KMS-11 (cell line): ENCODE data around the gene TUBA3C.

Experiments
- H2AFZ ChIP-seq: fragments of 200-600 bp; sonication (generic); 2 replicates; pipeline ENCODE4 v1.6.1; 2016; ENCODE audit warnings: antibody characterized with exemption, mixed run types, low read depth
- H3K27ac ChIP-seq: fragments of 200-600 bp; sonication (generic); 2 replicates; pipeline ENCODE4 v1.6.1; 2016; ENCODE audit warnings: mild to moderate bottlenecking, mixed run types
- H3K27me3 ChIP-seq: fragments of 200-600 bp; sonication (generic); 2 replicates; pipeline ENCODE4 v1.6.1; 2017; ENCODE audit warnings: mild to moderate bottlenecking, low read depth, mixed run types, moderate library complexity; ENCODE audit not compliant: insufficient read depth
- H3K36me3 ChIP-seq: fragments of 200-600 bp; sonication (generic); 2 replicates; pipeline ENCODE4 v1.6.1; 2017; ENCODE audit warnings: mild to moderate bottlenecking, mixed run types; ENCODE audit not compliant: insufficient read depth
- H3K4me1 ChIP-seq: fragments of 200-600 bp; sonication (generic); 2 replicates; pipeline ENCODE4 v1.6.1; 2016; ENCODE audit warnings: mild to moderate bottlenecking, low read depth, mixed run types; ENCODE audit not compliant: poor library complexity, severe bottlenecking
- H3K4me2 ChIP-seq: fragments of 200-600 bp; sonication (generic); 2 replicates; pipeline ENCODE4 v1.7.0; 2016; ENCODE audit warnings: mild to moderate bottlenecking, mixed run types
- H3K4me3 ChIP-seq: fragments of 200-600 bp; sonication (generic); IDR thresholded peaks from 2 replicates; pipeline ENCODE4 v1.6.1; 2017; ENCODE audit warnings: low read depth, low read length, mixed read lengths; ENCODE audit not compliant: insufficient read depth
- H3K79me2 ChIP-seq: fragments of 200-600 bp; sonication (generic); 2 replicates; pipeline ENCODE4 v1.6.1; 2016; ENCODE audit warnings: low read depth, mixed run types; ENCODE audit not compliant: insufficient read depth
- H3K9ac ChIP-seq: fragments of 200-600 bp; sonication (generic); 2 replicates; pipeline ENCODE4 v1.6.1; 2016; ENCODE audit warnings: mild to moderate bottlenecking, mixed run types
- H4K20me1 ChIP-seq: fragments of 200-600 bp; sonication (generic); 2 replicates; pipeline ENCODE4 v1.6.1; 2016; ENCODE audit warnings: mild to moderate bottlenecking, mixed run types; ENCODE audit not compliant: insufficient read depth
- TF ChIP-seq, protein P1 (sequence below): fragments of 200-600 bp; sonication (generic); conservative IDR thresholded peaks from 2 replicates; pipeline ENCODE4 v1.6.1; 2017; ENCODE audit warnings: low read depth, mild to moderate bottlenecking, antibody characterized with exemption, low read length, moderate library complexity, mixed read lengths

Gene TUBA3C

DNA sequence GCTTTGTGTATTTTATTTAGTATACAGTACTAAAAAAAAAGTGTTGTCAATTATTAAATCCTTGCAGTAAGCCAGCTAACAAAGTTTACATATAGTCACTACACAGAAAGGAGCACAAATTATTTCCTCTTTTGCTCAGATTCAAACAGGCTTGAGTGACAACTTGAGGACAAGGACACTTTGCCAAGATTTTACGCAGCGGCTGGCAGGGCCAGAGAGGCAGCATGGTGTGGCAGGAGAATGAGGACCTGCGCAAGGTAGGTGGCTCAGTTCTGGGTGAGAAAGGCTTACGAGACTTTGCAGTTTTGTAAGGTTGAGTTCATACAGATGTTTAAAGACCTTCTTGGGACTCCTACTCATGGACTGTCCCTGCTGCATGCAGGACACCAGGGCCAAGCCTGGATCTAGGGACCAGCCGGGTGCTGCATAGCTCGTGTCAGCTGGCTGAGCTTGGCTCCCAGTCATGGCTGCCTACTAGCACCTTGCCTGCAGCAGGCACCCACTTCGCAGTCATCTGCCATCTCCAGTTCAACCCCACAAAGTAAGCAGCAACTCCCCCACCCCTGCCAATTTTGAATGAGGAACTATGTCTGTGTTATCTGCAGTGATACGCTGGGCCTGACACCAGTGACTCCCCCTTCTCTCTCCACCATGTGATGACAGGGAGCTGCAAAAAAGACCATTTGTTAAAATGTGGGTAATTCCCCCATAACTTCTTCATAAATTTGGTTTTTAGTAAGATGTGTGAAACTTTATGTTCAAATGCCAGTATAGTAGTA is 3.7 kb upstream of the TUBA3C start:
- no peak overlapping the region for H3K4me2 ChIP-seq
- TF ChIP-seq, protein P1, sequence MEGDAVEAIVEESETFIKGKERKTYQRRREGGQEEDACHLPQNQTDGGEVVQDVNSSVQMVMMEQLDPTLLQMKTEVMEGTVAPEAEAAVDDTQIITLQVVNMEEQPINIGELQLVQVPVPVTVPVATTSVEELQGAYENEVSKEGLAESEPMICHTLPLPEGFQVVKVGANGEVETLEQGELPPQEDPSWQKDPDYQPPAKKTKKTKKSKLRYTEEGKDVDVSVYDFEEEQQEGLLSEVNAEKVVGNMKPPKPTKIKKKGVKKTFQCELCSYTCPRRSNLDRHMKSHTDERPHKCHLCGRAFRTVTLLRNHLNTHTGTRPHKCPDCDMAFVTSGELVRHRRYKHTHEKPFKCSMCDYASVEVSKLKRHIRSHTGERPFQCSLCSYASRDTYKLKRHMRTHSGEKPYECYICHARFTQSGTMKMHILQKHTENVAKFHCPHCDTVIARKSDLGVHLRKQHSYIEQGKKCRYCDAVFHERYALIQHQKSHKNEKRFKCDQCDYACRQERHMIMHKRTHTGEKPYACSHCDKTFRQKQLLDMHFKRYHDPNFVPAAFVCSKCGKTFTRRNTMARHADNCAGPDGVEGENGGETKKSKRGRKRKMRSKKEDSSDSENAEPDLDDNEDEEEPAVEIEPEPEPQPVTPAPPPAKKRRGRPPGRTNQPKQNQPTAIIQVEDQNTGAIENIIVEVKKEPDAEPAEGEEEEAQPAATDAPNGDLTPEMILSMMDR, result no peak
- H3K9ac ChIP-seq, result no peak overlapping the region
- H3K27me3 ChIP-seq, result no peaks in the 10 kb centered on the region
- H3K79me2 ChIP-seq, result no peaks in the 10 kb centered on the region
- H3K4me1 ChIP-seq, result no peaks in the 10 kb centered on the region
- H3K4me3 ChIP-seq, result no peak overlapping the region
- no peak overlapping the region for H3K27ac ChIP-seq
- H4K20me1 ChIP-seq, result no peaks in the 10 kb centered on the region
- no peaks in the 10 kb centered on the region for H3K36me3 ChIP-seq
- no peak overlapping the region for H2AFZ ChIP-seq

DNA sequence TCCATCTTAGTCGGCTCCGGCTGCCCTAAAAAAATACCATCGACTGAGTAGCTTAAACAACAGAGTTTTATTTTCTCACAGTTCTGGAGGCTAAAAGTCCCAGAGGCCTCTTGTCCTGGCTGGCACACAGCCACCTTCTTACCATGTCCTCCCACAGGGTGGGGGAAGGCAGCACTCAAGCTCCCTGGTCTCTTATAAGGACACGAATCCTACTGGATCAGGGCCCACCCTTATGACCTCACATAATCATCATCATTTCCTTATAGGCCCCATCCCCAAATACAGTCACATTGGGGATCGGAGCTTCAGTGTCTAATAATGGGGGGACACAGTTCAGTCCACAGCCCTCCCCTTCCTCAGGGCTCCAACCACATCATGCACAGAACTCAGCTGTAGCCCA is 2.6 kb upstream of the TUBA3C start:
- Histone ChIP-seq H3K36me3 (no peaks in the 10 kb centered on the region), H3K79me2 (no peaks in the 10 kb centered on the region), H3K4me1 (no peaks in the 10 kb centered on the region)

DNA sequence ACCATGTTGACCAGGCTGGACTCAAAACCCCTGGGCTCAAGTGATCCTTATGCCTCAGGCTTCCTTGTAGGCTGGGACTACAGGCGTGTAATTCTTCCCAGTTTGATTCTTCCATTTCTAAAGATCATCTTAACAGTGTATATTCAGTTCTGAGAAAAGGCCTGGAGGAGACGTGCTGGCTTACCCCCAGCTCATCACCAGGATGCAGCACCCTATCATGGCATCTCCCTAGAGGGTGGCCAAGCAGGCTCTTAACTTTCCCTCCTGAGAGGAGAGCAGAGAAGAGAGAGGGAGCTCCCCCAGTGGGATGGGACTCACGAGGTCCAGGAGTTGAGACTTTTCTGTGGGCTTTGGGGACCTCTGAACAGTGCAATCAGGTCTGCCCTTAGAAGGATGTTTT is 2.1 kb upstream of the TUBA3C start:
- Histone ChIP-seq H3K4me2 (no peak overlapping the region), H3K36me3 (no peaks in the 10 kb centered on the region), H3K27me3 (no peaks in the 10 kb centered on the region), H3K4me3 (no peak overlapping the region), H3K79me2 (no peaks in the 10 kb centered on the region), H4K20me1 (no peaks in the 10 kb centered on the region), H3K27ac (no peak overlapping the region), H3K9ac (no peak overlapping the region), H3K4me1 (no peaks in the 10 kb centered on the region), H2AFZ (no peak overlapping the region)
- TF ChIP-seq, protein P1, result no peak

More for the DNA sequence above, 2.6 kb upstream of the TUBA3C start:
- H2AFZ ChIP-seq, result no peak overlapping the region
- no peak overlapping the region for H3K27ac ChIP-seq
- H3K9ac ChIP-seq, result no peak overlapping the region
- no peak overlapping the region for H3K4me3 ChIP-seq
- no peaks in the 10 kb centered on the region for H3K27me3 ChIP-seq
- TF ChIP-seq, protein P1, result no peak
- H3K4me2 ChIP-seq, result no peak overlapping the region
- no peaks in the 10 kb centered on the region for H4K20me1 ChIP-seq

DNA sequence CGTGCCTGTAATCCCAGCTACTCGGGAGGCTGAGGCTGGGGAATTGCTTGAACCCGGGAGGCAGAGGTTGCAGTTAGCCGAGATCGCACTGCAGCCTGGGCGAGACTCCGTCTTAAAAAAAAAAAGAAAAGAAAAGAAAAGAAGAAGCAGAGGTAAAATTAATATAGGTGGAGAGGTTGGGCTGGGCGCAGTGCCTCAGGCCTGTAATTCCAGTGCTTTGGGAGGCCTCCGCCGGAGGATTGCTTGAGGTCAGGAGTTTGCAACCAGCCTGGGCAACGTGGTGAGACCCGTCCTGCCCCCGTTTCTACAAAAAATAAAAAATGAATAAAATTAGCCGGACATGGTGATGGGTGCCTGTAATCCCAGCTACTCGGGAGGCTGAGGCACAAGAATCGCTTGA is 912 bp upstream of the TUBA3C start:
- Histone ChIP-seq H3K9ac (no peak overlapping the region), H4K20me1 (no peaks in the 10 kb centered on the region), H3K4me1 (no peaks in the 10 kb centered on the region), H3K4me3 (no peak overlapping the region), H3K27me3 (no peaks in the 10 kb centered on the region), H3K27ac (no peak overlapping the region), H3K36me3 (no peaks in the 10 kb centered on the region), H3K4me2 (no peak overlapping the region), H2AFZ (no peak overlapping the region), H3K79me2 (no peaks in the 10 kb centered on the region)
- TF ChIP-seq, protein P1, result no peak
